HL-60 (cell line): ENCODE results near the gene GRAMD1A.

Experiments
- DNase-seq, 2 experiments: peaks; one replicate each; pipeline ENCODE4 v3.0.0-alpha.2; 2010 to 2020; ENCODE audit warnings: low read depth in 1 of 2, low spot score in 1 of 2
- H3K27ac ChIP-seq: fragments of 250-450 bp; sonication (Bioruptor Pico); replicated peaks from 2 replicates; pipeline ENCODE4 v1.5.1; 2020; ENCODE audit warnings: mild to moderate bottlenecking, moderate library complexity
- H3K27me3 ChIP-seq: fragments of 250-450 bp; sonication (Bioruptor Pico); 2 replicates; pipeline ENCODE4 v1.5.1; 2021; ENCODE audit warnings: mild to moderate bottlenecking, moderate library complexity; ENCODE audit not compliant: insufficient read depth, poor library complexity, severe bottlenecking
- H3K4me3 ChIP-seq: replicated peaks from 2 replicates; pipeline ENCODE4 v1.5.1; 2011; ENCODE audit warnings: mild to moderate bottlenecking, control low read depth, low read length; ENCODE audit not compliant: insufficient read depth
- GABPA ChIP-seq: IDR thresholded peaks from 2 replicates; pipeline ENCODE4 v1.6.1; 2012; ENCODE audit warnings: low read depth
- POLR2AphosphoS5 ChIP-seq: IDR thresholded peaks from 2 replicates; pipeline ENCODE4 v1.6.1; 2012; ENCODE audit warnings: low read depth
- SPI1 ChIP-seq: IDR thresholded peaks from 2 replicates; pipeline ENCODE4 v1.6.1; 2012; ENCODE audit warnings: low read depth, mild to moderate bottlenecking, borderline replicate concordance
- TF ChIP-seq, protein P1 (sequence below): IDR thresholded peaks from one replicate; pipeline ENCODE4 v1.5.1; 2011; ENCODE audit warnings: low read length, control low read depth, inconsistent platforms; ENCODE audit not compliant: insufficient read depth
- TF ChIP-seq, protein P2 (sequence below): IDR thresholded peaks from 2 replicates; pipeline ENCODE4 v1.6.1; 2012; ENCODE audit warnings: low read depth; ENCODE audit not compliant: insufficient replicate concordance

Gene GRAMD1A

DNA sequence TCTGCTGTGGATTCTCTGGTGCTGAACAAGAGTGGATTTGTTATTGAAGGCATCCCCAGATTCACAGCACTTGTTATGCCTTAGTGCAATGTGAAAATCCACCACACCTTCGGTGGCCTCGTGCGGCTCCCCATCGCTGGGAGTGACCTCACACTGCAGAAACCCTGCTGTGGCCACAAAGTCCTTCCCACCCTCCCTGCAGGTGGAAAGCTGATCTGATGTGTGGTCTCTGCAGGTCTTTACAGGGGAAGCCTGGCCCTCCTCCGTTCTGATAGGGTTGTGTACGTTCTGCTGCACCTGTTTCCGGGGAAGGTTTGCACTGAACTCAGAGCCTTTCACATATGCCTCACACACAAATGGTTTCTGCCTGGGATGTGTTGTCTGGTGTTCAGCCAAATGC, 41.1 kb upstream of the GRAMD1A start:
- Histone ChIP-seq H3K27me3 (no peaks in the 10 kb centered on the region), H3K4me3 (no peak overlapping the region), H3K27ac (no peak overlapping the region)
- no peak for DNase-seq
- TF ChIP-seq, protein P1, sequence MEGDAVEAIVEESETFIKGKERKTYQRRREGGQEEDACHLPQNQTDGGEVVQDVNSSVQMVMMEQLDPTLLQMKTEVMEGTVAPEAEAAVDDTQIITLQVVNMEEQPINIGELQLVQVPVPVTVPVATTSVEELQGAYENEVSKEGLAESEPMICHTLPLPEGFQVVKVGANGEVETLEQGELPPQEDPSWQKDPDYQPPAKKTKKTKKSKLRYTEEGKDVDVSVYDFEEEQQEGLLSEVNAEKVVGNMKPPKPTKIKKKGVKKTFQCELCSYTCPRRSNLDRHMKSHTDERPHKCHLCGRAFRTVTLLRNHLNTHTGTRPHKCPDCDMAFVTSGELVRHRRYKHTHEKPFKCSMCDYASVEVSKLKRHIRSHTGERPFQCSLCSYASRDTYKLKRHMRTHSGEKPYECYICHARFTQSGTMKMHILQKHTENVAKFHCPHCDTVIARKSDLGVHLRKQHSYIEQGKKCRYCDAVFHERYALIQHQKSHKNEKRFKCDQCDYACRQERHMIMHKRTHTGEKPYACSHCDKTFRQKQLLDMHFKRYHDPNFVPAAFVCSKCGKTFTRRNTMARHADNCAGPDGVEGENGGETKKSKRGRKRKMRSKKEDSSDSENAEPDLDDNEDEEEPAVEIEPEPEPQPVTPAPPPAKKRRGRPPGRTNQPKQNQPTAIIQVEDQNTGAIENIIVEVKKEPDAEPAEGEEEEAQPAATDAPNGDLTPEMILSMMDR: no peak
- no peak for TF ChIP-seq SPI1
- TF ChIP-seq GABPA: no peak
- TF ChIP-seq, protein P2, sequence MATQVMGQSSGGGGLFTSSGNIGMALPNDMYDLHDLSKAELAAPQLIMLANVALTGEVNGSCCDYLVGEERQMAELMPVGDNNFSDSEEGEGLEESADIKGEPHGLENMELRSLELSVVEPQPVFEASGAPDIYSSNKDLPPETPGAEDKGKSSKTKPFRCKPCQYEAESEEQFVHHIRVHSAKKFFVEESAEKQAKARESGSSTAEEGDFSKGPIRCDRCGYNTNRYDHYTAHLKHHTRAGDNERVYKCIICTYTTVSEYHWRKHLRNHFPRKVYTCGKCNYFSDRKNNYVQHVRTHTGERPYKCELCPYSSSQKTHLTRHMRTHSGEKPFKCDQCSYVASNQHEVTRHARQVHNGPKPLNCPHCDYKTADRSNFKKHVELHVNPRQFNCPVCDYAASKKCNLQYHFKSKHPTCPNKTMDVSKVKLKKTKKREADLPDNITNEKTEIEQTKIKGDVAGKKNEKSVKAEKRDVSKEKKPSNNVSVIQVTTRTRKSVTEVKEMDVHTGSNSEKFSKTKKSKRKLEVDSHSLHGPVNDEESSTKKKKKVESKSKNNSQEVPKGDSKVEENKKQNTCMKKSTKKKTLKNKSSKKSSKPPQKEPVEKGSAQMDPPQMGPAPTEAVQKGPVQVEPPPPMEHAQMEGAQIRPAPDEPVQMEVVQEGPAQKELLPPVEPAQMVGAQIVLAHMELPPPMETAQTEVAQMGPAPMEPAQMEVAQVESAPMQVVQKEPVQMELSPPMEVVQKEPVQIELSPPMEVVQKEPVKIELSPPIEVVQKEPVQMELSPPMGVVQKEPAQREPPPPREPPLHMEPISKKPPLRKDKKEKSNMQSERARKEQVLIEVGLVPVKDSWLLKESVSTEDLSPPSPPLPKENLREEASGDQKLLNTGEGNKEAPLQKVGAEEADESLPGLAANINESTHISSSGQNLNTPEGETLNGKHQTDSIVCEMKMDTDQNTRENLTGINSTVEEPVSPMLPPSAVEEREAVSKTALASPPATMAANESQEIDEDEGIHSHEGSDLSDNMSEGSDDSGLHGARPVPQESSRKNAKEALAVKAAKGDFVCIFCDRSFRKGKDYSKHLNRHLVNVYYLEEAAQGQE: no peak
- TF ChIP-seq POLR2AphosphoS5: no peak

DNA sequence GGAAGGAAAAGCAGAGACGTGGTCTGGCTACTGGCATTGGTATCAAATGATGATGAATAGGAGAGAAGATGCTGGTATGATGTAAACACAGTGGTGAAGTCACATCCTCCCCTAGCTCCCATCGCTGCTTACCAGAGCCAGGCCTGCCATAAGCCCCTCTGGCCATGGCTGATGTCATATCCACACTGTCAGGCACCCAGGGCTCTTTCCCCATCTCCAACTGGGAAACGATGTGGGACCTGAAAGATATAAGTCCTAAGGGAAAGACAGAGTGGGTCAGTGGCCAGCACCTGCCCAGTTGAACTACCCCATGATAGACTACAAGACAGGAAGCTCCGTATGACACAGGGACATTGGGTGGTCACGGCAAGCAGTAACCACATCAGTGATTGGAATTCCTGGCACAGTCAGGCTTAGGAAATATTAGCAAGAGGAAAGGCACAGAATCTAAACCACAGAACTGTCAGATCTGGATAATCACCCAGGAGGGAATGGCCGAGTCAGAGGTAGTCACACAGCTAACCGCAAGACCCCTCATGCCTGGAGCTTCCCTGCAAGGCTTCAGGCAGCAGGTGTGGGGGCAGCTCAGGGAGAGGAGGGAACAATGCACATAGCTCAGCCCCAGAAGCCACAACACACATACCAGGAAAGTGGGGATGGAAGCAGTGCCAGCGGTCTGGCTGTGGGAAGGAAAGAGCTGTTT, 39.9 kb upstream of the GRAMD1A start:
- Histone ChIP-seq H3K27ac (no peak overlapping the region), H3K27me3 (no peaks in the 10 kb centered on the region), H3K4me3 (no peak overlapping the region)
- TF ChIP-seq GABPA (no peak), POLR2AphosphoS5 (no peak), SPI1 (no peak)
- TF ChIP-seq, protein P1: no peak
- TF ChIP-seq, protein P2: no peak
- DNase-seq: no peak

DNA sequence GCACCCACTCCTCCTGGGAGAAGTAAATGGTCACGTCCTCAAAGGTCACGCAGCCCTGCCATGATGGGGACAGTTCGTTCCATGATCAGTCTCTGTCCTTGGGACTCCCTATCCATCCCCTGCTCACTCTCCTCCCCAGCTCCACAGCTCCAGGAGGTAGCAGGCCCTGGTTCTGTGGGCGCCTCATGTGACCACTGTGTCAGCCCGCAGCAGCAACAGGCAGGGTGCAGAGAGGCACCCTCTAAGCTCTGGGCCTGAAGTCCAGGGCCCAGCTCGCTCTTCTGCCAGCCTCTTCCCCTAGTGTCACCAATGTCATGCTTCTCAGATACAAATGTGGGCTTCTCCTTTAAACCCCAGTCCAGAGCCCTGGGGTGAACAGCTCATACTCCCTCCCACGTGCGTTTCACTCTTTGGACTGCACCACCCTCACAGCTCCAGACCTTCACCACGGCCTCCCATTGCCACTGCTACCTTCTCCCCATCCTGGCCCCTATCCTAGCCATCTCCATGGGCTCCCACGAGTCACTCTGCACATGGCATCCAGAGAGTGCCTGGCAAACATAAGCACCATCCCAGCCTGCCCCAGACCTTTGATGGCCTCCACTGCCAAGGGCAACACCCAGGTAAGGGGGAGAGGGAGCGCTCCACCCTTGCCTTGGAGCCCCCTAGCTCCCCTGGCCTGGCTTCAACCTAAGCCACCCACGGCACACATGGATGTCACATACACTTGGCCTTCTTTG, 39.0 kb upstream of the GRAMD1A start:
- no peak overlapping the region for H3K4me3 ChIP-seq
- DNase-seq: no peak
- no peaks in the 10 kb centered on the region for H3K27me3 ChIP-seq
- no peak overlapping the region for H3K27ac ChIP-seq
- TF ChIP-seq POLR2AphosphoS5 (no peak), GABPA (no peak), SPI1 (no peak)
- TF ChIP-seq, protein P2: no peak
- TF ChIP-seq, protein P1: no peak
